ENCODE measurements around the gene SIRPB1.
"Not testable (repeated sequence)": the region's sequence is repeated elsewhere in the genome, so short reads cannot be mapped to it uniquely, and the experiment has no call there.

The SIRPB1 gene

GRCh38 chr20:1636621-1637020 lies 16.8 kb upstream of the SIRPB1 start:
- no peak for DNase-seq (ENCODE audit: low read depth)

DNA sequence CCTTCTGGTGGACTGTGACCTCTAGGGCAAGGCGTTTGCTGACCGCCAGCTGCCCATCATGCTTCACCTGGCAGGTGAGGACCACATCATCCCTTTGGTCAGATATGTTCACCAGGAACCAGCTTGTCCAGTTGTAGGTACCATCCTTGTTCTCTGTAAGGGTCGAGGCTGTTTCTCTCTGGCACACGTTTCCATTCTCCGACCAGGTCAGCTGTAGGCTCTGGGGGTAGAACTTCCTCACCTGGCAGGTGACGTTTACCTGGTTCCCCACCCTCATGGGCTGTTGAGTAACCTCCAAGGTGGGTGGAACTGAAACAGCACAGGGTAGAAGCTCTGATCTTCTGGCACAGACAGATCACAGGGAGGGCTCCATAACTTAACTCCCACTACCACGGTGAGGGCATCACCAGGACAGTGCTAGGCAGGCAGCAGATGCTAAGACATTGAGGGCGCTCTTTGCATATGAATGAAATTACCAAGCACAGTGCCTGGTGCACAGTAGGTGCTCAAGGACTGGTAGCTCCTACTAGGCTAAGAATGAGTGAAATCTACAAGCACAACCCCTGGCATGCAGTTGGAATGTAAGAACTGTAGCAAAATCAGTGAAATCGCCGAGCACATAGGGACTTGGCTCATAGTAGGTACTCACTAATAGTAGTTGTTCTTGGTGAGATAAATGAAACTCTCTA lies 15.6 kb upstream of the SIRPB1 start:
- no peak for DNase-seq (ENCODE audit: low read depth)

GRCh38 chr20:1633535-1633934 lies 13.7 kb upstream of the SIRPB1 start:
- peak; percentile 11 for DNase-seq (ENCODE audit: low read depth)

GRCh38 chr20:1632178-1632577 lies 12.4 kb upstream of the SIRPB1 start:
- DNase-seq (ENCODE audit: low read depth), result no peak

GRCh38 chr20:1631309-1632151 lies 11.7 kb upstream of the SIRPB1 start:
- DNase-seq (ENCODE audit: low read depth), result no peak

DNA sequence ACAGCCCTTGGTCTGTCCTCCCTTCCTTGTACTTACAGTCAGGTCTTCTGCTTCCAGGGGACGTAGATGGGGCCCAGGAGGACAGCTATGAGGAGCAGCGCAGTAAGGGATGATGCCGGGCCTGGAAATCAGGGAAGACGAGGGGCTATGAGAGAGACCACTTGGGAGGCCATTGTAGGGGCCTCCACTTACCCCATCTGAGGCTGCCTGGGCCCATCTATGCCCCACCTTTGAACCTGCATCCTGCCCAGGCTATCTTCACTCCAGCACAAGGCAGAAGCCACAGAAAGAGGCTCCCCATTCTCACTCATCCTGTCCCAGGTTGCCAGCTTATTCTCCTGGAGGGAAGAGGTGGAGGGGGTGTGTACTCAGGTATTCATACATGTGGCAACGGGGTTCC lies 10.4 kb upstream of the SIRPB1 start:
- DNase-seq (ENCODE audit: low read depth), result no peak

GRCh38 chr20:1629321-1629720 lies 9.5 kb upstream of the SIRPB1 start:
- DNase-seq (ENCODE audit: low read depth), result no peak

GRCh38 chr20:1628621-1629020 lies 8.8 kb upstream of the SIRPB1 start:
- DNase-seq (ENCODE audit: low read depth), result no peak

DNA sequence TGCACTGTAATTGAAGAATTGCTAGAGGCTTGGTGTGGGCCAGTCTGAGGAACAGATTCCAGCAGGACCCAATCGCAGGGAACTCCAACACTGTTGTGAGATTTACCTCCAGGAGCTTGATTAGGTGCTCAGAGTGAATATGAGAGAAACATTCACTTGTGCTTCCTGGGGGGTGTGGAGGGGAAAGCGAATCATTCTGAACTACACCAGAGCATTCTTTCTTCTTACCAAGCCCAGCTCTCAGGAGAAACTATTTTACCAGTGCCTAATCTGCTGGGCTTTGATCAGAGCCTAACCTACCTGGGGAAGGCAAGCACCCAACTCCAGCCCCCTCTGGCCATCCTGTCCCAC lies 7.4 kb upstream of the SIRPB1 start:
- no peak for DNase-seq (ENCODE audit: low read depth)

DNA sequence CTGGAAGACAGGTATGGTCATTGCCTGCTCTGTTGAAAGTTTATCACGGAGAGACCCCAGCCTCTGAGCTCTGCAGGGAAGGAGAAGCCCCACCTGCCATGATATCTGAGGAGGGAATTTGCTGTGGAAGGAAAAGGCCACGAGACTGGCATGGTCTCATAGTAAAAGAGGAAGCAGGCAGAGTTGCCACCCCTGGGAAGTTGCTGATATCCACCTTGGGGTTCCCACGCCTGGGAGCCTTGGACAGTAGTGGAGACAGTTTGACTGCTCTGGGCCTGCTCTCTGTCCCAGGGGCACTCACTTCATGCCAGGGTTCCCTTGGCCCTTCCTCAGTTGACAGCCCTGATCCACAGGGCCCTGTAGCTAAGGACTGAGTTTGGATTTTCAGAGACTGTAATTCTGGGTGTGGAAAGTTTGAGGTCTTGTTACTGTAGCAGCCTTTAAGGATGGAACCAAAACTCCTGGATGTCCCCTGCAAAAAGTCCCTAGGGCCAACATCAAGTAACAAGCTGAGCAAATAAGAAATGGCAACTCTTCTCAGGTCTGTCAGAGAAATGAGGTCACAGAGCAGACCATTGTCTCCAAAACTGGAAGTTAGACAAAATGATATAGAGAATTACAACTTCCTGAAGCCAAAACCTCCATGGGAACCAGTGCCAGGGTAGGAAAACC lies 6.9 kb upstream of the SIRPB1 start:
- no peak for DNase-seq (ENCODE audit: low read depth)

- DNase-seq (ENCODE audit: low read depth), result no peak
Measured at GRCh38 chr20:1625083-1625690, 5.4 kb upstream of the SIRPB1 start.

GRCh38 chr20:1623501-1624205 lies 3.8 kb upstream of the SIRPB1 start:
- DNase-seq (ENCODE audit: low read depth), result no peak

DNA sequence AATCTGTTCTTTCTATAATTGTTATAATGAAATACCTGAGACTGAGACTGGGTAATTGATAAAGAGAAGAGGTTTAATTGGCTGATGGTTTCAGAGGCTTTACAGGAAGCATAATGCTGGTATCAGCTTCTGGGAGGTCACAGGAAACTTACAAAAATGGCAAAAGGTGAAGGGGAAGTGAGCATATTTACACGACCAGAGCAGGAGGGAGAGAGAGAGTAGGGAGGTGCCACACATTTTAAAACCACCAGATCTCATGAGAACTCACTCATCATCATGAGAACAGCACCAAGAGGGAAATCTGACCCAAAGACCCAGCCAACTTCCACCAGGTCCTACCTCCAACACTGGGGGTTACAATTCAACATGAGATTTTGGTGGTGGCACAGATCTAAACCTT lies 2.6 kb upstream of the SIRPB1 start:
- no peak for DNase-seq (ENCODE audit: low read depth)

DNA sequence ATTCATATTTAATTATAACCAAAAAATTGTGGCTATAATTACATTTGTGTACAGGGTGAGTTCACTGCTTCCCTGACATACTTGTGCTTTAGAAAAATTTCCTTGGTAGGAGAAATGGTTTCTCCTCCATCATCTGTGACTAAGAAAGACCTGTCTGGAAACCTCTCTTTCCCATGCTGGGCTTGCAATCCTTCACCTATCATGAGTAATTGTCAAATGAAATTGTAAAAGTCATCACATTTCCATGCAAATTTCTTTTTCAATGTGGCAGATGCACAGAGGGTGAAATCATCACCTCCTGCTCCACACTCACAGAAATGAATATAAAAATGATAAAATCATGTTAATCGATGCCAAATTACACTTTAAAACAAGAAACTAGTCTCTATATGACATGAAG lies 1.5 kb upstream of the SIRPB1 start:
- DNase-seq (ENCODE audit: low read depth), result no peak

DNA sequence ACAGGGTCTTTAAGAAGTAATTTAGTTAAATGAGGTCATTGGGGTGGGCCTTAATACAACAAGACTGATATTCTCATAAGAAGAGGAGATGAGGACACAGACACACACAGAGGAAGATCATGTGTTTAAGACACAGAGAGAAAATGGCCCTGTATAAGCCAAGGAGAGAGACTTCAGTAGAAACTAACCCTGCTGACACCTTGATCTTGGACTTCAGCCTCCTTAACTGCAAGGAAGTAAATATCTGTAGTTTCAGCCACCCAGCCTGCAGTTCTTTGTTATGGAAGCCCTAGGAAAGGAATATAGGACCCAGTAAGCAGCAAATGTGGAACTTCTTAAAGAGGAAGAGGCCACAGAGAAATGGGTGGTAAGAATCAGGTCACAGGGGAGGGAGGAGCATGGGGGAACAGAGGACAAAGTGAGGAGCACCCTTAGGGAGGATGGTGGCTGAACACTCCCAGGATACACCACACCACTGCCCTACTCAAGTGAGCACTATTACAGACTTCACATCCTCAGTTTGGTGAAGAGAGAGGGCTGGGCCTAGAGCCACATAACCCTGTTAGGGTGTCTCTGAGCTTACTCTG lies 762 bp downstream of the SIRPB1 start:
- no peak for DNase-seq (ENCODE audit: low read depth)

DNA sequence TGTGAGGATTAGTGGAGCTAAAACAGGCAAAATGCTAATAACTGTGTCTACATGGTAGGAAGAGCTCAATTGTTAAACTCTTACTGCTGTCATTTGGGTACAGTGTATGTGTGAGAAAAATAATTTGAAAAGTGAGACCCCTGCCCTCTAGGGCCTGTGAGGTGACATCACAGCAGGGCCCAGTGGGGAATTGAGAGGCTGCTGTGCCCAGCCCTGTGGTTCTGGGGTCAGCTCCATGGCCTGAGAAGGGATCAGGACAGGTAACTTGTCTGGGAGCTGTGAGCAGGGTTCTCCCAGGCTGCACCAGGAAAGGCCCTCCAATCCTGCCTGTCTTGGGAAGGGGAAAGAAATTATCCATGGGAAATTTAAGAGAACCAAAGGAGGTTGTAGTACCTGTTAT lies 1.3 kb downstream of the SIRPB1 start:
- DNase-seq (ENCODE audit: low read depth), result no peak

GRCh38 chr20:1616858-1617434 lies 2.9 kb downstream of the SIRPB1 start:
- DNase-seq (ENCODE audit: low read depth), result no peak

DNA sequence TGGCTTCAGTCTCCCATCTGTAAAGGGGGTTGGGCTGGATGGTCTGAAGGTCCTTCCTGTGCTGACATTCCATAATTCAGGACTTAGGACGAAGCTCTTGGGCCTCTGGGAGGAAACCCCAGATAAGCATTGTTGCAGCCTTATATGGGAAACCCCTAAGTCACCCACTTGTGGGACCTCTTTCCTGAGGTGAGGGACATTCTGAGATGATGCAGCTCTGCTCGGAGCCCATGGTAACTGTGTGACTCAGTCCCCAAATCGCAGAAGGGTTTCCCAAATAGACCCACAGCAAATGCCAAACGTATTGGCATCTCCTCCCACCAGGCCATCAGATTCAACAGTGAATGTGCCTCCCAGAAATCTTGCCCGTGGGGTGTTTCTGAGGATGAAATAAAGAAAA lies 9.4 kb downstream of the SIRPB1 start:
- not testable (repeated sequence) for DNase-seq (ENCODE audit: low read depth)

GRCh38 chr20:1608678-1609347 lies 11.0 kb downstream of the SIRPB1 start:
- DNase-seq (ENCODE audit: low read depth), result not testable (repeated sequence)

DNA sequence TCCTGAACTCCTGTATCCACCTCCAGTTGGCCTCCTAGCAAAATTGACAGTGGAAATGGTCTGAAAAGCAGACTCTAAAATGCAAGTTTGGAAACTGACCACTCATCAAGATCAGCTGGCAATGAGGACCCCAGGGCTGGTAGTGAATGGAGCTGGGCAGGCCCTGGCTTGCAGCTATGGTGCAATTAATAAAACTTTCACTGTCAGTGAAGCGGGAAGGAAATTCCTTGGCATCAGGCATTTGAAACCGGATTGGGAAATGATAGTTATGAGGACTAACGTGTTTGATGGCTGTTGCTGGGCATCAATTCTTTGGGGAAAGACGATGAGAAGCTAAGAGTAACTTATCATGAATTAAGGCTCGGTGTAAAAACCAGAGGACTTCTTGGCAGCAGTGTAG lies 19.1 kb downstream of the SIRPB1 start:
- no peak for DNase-seq (ENCODE audit: low read depth)

DNA sequence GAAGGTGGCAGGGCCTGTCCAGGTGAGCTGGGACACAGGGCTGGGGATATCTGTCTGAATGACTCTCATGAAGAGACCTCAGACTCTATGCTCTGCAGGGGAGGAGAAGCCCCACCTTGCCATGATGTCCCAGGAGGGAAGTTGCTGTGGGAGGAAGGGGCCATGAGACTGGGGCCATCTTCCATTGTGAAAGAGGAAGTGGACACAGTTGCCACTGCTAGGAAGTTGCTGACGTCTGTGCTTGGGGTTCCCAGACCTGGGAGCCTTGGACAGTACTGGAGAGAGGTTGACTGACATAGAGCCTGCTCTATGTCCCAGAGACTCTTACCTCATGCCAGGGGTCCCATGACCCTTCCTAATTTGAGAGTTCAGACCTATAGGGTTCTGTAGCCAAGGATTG lies 24.5 kb downstream of the SIRPB1 start:
- no peak for DNase-seq (ENCODE audit: low read depth)

Measured in iris pigment epithelial cell (primary cell).